GM12878 (cell line): ENCODE data around the gene LGI1. TPM values are rescaled to one million over a fixed set of nuclear protein-coding genes. Genes with fewer than 3 reads are reported as not detected.
A peak's percentile ranks its signal among the peaks of the same experiment; 100 is the strongest.

Source experiments
- ATAC-seq: fragments of 200-7000 bp; cut with Tn5 transposase; 3 replicates; pipeline ENCODE4 v1.9.1; 2020; ENCODE audit warnings: mild to moderate bottlenecking, moderate library complexity
- BruUV-seq: library from RNA; stranded (reverse); fragments of 400-500 nt; replicated peaks from 2 replicates; lab custom pipeline; 2021; lab: Mats Ljungman, UMichigan
- CTCF ChIA-PET: fragments of 300-600 bp; sonication (Branson Sonifier 250); formaldehyde crosslinking; extraction: SDS; loops from one replicate; lab custom pipeline; 2021; ENCODE audit warnings: inconsistent platforms; lab: Yijun Ruan, JAX
- POLR2A ChIA-PET: fragments of 350-600 bp; formaldehyde crosslinking; extraction: SDS; loops from one replicate; lab custom pipeline; 2021; ENCODE audit warnings: inconsistent platforms; lab: Charles Lee
- RAD21 ChIA-PET: fragments of 300-600 bp; sonication (Branson Sonifier 250); formaldehyde crosslinking; loops from one replicate; lab custom pipeline; 2023; ENCODE audit warnings: antibody characterized with exemption; ENCODE audit not compliant: unreplicated experiment; lab: Charles Lee
- SMC1A ChIA-PET: fragments of 300-600 bp; sonication (Branson Sonifier 250); formaldehyde crosslinking; loops from one replicate; lab custom pipeline; 2023; ENCODE audit not compliant: unreplicated experiment, uncharacterized antibody; lab: Charles Lee
- DNase-seq: peaks from one replicate; pipeline ENCODE4 v3.0.0-alpha.2; 2011; ENCODE audit warnings: low read depth, low spot score
- FAIRE-seq: peaks from 3 replicates; lab custom pipeline; 2011; peaks lifted over from hg19 to GRCh38; lab: Jason Lieb, UNC
- H2AFZ ChIP-seq: 2 replicates; pipeline ENCODE4 v1.6.0; 2011; ENCODE audit warnings: low read depth, low read length, control low read depth; ENCODE audit not compliant: control insufficient read depth
- H3K27ac ChIP-seq: 2 replicates; pipeline ENCODE4 v1.5.1; 2011; ENCODE audit warnings: control low read depth; ENCODE audit not compliant: control insufficient read depth, insufficient read depth
- H3K27me3 ChIP-seq, 2 experiments: replicated peaks in 1 of 2; 2 replicates each; pipeline versions ENCODE4 v1.6.0 to v1.6.1; 2011; ENCODE audit warnings: low read length in 1 of 2; ENCODE audit not compliant: control insufficient read depth in 2 of 2, insufficient read depth in 2 of 2
- H3K36me3 ChIP-seq, 2 experiments: 2 replicates each; pipeline ENCODE4 v1.5.1; 2011; ENCODE audit warnings: low read length in 1 of 2; ENCODE audit not compliant: control insufficient read depth in 2 of 2, insufficient read depth in 2 of 2
- H3K4me1 ChIP-seq: 2 replicates; pipeline ENCODE4 v1.6.1; 2011; ENCODE audit warnings: mild to moderate bottlenecking, low read length, moderate library complexity, mixed read lengths; ENCODE audit not compliant: control insufficient read depth, insufficient read depth
- H3K4me2 ChIP-seq: 2 replicates; pipeline ENCODE4 v1.6.0; 2011; ENCODE audit warnings: control low read depth; ENCODE audit not compliant: control insufficient read depth, insufficient read depth
- H3K4me3 ChIP-seq: fragments of 200-600 bp; sonication (generic); 2 replicates; pipeline ENCODE4 v1.5.1; 2016
- H3K79me2 ChIP-seq: 2 replicates; pipeline ENCODE4 v1.6.0; 2011; ENCODE audit warnings: low read length; ENCODE audit not compliant: control insufficient read depth, insufficient read depth
- H3K9ac ChIP-seq: 2 replicates; pipeline ENCODE4 v1.8.0; 2011; ENCODE audit warnings: low read length, control low read depth, mixed read lengths; ENCODE audit not compliant: control insufficient read depth, insufficient read depth
- H3K9me3 ChIP-seq: replicated peaks from 3 replicates; pipeline ENCODE4 v1.5.1; 2011; ENCODE audit warnings: mild to moderate bottlenecking, low read length; ENCODE audit not compliant: control insufficient read depth, insufficient read depth
- H4K20me1 ChIP-seq: 2 replicates; pipeline ENCODE4 v1.6.0; 2011; ENCODE audit not compliant: control insufficient read depth, insufficient read depth
- ASH2L ChIP-seq: fragments of 300-600, 200-600 bp; sonication (generic); IDR thresholded peaks from 2 replicates; pipeline ENCODE4 v1.6.1; 2017; ENCODE audit warnings: low read depth, mild to moderate bottlenecking, borderline replicate concordance
- EED ChIP-seq: sonication (generic); IDR thresholded peaks from 2 replicates; pipeline ENCODE4 v1.6.1; 2016; ENCODE audit warnings: antibody characterized with exemption, low read depth
- EZH2 ChIP-seq: IDR thresholded peaks from 2 replicates; pipeline ENCODE4 v1.6.1; 2012; ENCODE audit warnings: low read depth, mild to moderate bottlenecking, control low read depth, inconsistent platforms, low read length, borderline replicate concordance; ENCODE audit not compliant: control insufficient read depth
- KLF5 ChIP-seq: fragments of 450-650 bp; IDR thresholded peaks from 2 replicates; pipeline ENCODE4 v1.6.1; 2014; ENCODE audit warnings: mild to moderate bottlenecking; ENCODE audit not compliant: partially characterized antibody
- MXI1 ChIP-seq: fragments of 150-350 bp; IDR thresholded peaks from 2 replicates; pipeline ENCODE4 v1.6.1; 2011; ENCODE audit warnings: low read depth, mild to moderate bottlenecking, inconsistent platforms, low read length, improper control_type of control experiment
- NFIC ChIP-seq: IDR thresholded peaks from 2 replicates; pipeline ENCODE4 v1.6.1; 2012; ENCODE audit warnings: low read depth, mild to moderate bottlenecking, inconsistent platforms, low read length, moderate library complexity
- NFYA ChIP-seq: IDR thresholded peaks from 2 replicates; pipeline ENCODE4 v1.6.1; 2011; ENCODE audit warnings: low read depth, mild to moderate bottlenecking, low read length, improper control_type of control experiment, borderline replicate concordance
- NFYB ChIP-seq: IDR thresholded peaks from 2 replicates; pipeline ENCODE4 v1.6.1; 2011; ENCODE audit warnings: low read depth, mild to moderate bottlenecking, low read length, improper control_type of control experiment, moderate library complexity; ENCODE audit not compliant: insufficient read depth
- RFX5 ChIP-seq: IDR thresholded peaks from 2 replicates; pipeline ENCODE4 v1.6.1; 2011; ENCODE audit warnings: low read depth, low read length, improper control_type of control experiment
- SREBF2 ChIP-seq: IDR thresholded peaks from 2 replicates; pipeline ENCODE4 v1.6.1; 2012; ENCODE audit warnings: mild to moderate bottlenecking, low read length
- SRF ChIP-seq, 2 experiments: IDR thresholded peaks; 2 replicates each; pipeline ENCODE4 v1.6.1; 2011; ENCODE audit warnings: low read depth in 2 of 2, low read length in 2 of 2, mild to moderate bottlenecking in 1 of 2, moderate library complexity in 1 of 2
- WRNIP1 ChIP-seq: IDR thresholded peaks from 2 replicates; pipeline ENCODE4 v1.6.1; 2011; ENCODE audit warnings: low read depth, low read length, improper control_type of control experiment, borderline replicate concordance
- ZNF217 ChIP-seq: fragments of 450-650 bp; IDR thresholded peaks from 2 replicates; pipeline ENCODE4 v1.6.1; 2017; ENCODE audit warnings: antibody characterized with exemption, mild to moderate bottlenecking
- WGBS: methylation state at CpG from one replicate; pipeline ENCODE4 v1.1.6; 2016; ENCODE audit warnings: low lambda C conversion rate; ENCODE audit not compliant: insufficient replicate concordance, insufficient coverage; ENCODE audit errors: missing lambda C conversion rate; 5-methylcytosine and 5-hydroxymethylcytosine counted together
- in situ Hi-C: fragments of 300-500 bp; cut with MboI; formaldehyde crosslinking; loops from 9 replicates; pipeline ENCODE4 v1.14.3; 2018; ENCODE audit warnings: mixed read lengths
- intact Hi-C: fragments of 100-400 bp; cut with micrococcal nuclease; formaldehyde crosslinking; loops from one replicate; pipeline ENCODE4 v1.14.2; 2022; ENCODE audit not compliant: unreplicated experiment
- polyA plus RNA-seq, 11 experiments: library from polyadenylated mRNA; depleted of rRNA in 4 of 11; unstranded in 6 of 11; stranded (reverse) in 5 of 11; fragments of >200 nt; fragmentation: Nextera tagmentation in 4 of 11; fragmentation: Illumina TruSeq in 1 of 11; extraction: Ambion mirVana in 4 of 11; extraction: Trizol in 1 of 11; gene quantifications; 1 replicate in 1 of 11; 2 replicates in 10 of 11; pipeline versions ENCODE4 v1.2.1 to v1.2.3, GENCODE V29; 2011 to 2016; ENCODE audit warnings: inconsistent platforms in 2 of 11, missing spikeins in 2 of 11, low read depth in 1 of 11
- total RNA-seq, 4 experiments: library from RNA; depleted of rRNA in 3 of 4; stranded (reverse); fragments of >200 nt in 3 of 4; fragmentation: Illumina TruSeq in 1 of 4; extraction: Trizol in 1 of 4; gene quantifications; 2 replicates each; pipeline versions ENCODE4 v1.2.1 to v1.2.3, GENCODE V29; 2013 to 2021
- TF ChIP-seq, protein P1 (sequence below): fragments of 450-650 bp; IDR thresholded peaks from 2 replicates; pipeline ENCODE4 v1.6.1; 2016; ENCODE audit warnings: mild to moderate bottlenecking
- TF ChIP-seq, protein P2 (sequence below): IDR thresholded peaks from 2 replicates; pipeline ENCODE4 v1.6.1; 2012; ENCODE audit warnings: low read depth, low read length, improper control_type of control experiment
- TF ChIP-seq, protein P3 (sequence below), 3 experiments: IDR thresholded peaks in 2 of 3; conservative IDR thresholded peaks in 1 of 3; 2 replicates each; pipeline ENCODE4 v1.5.1; 2011; ENCODE audit warnings: low read depth in 3 of 3, low read length in 3 of 3, mild to moderate bottlenecking in 3 of 3, control low read depth in 2 of 3, moderate library complexity in 2 of 3, inconsistent platforms in 1 of 3, mixed read lengths in 1 of 3; ENCODE audit not compliant: control insufficient read depth in 2 of 3, insufficient read depth in 1 of 3; ENCODE audit errors: extremely low read depth in 1 of 3
- TF ChIP-seq, protein P4 (sequence below): fragments of 450-650 bp; IDR thresholded peaks from 2 replicates; pipeline ENCODE4 v1.6.1; 2017; ENCODE audit warnings: borderline replicate concordance

LGI1 gene
- total and polyA plus RNA-seq, 10 of the 15 experiments (the other 5 are each of a cell fraction or from before 2014, with no cell fraction given) = not detected

DNA sequence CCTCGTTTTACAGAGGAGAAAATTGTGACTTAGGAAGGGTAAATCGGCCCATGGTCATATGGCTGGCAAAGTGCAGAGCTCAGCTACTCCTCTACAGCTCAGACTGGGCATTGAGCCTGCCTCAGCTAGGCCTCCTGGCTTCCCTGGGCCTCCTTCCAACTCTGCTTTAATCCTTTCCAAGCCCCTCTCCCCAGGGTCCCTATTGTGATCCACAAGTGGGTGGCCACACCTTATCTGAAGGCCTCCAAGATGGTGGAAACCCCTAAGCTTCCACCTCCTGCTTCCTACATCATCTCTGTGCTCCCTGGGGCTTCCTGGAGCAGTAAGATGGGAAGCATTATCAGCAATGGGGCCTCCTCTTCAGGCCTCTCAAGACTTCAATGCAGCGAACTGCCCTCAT, 3.0 kb upstream of the LGI1 start (continued):
- TF ChIP-seq, protein P1, sequence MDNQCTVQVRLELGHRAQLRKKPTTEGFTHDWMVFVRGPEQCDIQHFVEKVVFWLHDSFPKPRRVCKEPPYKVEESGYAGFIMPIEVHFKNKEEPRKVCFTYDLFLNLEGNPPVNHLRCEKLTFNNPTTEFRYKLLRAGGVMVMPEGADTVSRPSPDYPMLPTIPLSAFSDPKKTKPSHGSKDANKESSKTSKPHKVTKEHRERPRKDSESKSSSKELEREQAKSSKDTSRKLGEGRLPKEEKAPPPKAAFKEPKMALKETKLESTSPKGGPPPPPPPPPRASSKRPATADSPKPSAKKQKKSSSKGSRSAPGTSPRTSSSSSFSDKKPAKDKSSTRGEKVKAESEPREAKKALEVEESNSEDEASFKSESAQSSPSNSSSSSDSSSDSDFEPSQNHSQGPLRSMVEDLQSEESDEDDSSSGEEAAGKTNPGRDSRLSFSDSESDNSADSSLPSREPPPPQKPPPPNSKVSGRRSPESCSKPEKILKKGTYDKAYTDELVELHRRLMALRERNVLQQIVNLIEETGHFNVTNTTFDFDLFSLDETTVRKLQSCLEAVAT = no peak
- TF ChIP-seq, protein P2, sequence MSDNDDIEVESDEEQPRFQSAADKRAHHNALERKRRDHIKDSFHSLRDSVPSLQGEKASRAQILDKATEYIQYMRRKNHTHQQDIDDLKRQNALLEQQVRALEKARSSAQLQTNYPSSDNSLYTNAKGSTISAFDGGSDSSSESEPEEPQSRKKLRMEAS = no peak
- no peak for TF ChIP-seq RFX5
- no peak for TF ChIP-seq EED
- TF ChIP-seq EZH2 = no peak
- TF ChIP-seq WRNIP1 = no peak
- TF ChIP-seq KLF5 = no peak
- no peak for TF ChIP-seq NFIC
- TF ChIP-seq SREBF2 = no peak

DNA sequence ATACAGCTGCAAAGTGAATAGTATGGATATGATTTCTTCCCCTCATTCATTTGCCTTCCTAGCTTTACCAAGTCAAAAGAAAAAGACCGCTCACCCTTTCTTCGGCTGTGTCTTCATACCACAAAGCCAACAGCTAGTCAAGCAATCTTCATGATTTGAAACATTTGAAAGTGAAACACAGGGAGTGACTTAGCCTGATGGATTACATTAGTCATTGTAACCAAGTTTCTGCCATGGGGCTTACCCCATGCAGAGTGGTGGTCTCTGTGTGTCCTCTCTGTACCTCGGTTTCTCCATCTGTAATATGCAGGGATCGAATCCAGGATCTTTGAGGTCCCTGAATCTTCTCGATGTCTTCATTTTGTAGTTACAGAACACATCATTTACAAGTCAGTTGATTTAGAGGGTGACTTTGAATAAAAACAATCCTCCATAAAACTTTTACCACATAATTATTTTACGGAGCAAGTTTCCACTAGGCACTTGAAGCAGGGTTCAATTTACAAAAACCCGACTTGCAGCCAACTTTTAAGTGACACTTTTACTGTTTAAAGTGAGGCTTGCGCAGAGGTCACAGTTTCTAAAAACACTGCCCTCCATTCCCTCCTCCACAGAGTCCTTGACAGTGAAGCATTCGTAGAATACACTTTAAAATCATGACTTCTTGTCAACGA, 2.2 kb upstream of the LGI1 start:
- BruUV-seq = no TSS peak
- H3K4me3 ChIP-seq = no peak overlapping the region
- no peak overlapping the region for H3K4me2 ChIP-seq
- TF ChIP-seq EED (no peak), SRF (IDR thresholded peaks at IDR 0.05; ENCODE audit: low read depth in 2 of 2, low read length in 2 of 2) (no peak), NFYB (no peak), ZNF217 (no peak), NFYA (no peak), MXI1 (no peak), ASH2L (no peak)
- TF ChIP-seq, protein P2 = no peak
- TF ChIP-seq, protein P3, sequence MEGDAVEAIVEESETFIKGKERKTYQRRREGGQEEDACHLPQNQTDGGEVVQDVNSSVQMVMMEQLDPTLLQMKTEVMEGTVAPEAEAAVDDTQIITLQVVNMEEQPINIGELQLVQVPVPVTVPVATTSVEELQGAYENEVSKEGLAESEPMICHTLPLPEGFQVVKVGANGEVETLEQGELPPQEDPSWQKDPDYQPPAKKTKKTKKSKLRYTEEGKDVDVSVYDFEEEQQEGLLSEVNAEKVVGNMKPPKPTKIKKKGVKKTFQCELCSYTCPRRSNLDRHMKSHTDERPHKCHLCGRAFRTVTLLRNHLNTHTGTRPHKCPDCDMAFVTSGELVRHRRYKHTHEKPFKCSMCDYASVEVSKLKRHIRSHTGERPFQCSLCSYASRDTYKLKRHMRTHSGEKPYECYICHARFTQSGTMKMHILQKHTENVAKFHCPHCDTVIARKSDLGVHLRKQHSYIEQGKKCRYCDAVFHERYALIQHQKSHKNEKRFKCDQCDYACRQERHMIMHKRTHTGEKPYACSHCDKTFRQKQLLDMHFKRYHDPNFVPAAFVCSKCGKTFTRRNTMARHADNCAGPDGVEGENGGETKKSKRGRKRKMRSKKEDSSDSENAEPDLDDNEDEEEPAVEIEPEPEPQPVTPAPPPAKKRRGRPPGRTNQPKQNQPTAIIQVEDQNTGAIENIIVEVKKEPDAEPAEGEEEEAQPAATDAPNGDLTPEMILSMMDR (IDR thresholded peaks at IDR 0.05 in 2 of 3, conservative IDR thresholded peaks at IDR 0.05 in 1 of 3; ENCODE audit: control insufficient read depth in 2 of 3, extremely low read depth in 1 of 3, insufficient read depth in 1 of 3, low read depth in 3 of 3, low read length in 3 of 3) = no peak
- TF ChIP-seq, protein P4, sequence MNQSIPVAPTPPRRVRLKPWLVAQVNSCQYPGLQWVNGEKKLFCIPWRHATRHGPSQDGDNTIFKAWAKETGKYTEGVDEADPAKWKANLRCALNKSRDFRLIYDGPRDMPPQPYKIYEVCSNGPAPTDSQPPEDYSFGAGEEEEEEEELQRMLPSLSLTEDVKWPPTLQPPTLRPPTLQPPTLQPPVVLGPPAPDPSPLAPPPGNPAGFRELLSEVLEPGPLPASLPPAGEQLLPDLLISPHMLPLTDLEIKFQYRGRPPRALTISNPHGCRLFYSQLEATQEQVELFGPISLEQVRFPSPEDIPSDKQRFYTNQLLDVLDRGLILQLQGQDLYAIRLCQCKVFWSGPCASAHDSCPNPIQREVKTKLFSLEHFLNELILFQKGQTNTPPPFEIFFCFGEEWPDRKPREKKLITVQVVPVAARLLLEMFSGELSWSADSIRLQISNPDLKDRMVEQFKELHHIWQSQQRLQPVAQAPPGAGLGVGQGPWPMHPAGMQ = no peak
- ChIA-PET RAD21 (no interaction called here), SMC1A (no interaction called here), POLR2A (interaction anchor here (0.5 kb wide), 1 partner anchor 244 kb away, joined by 3 read pairs; no protein-coding TSS in a partner anchor), CTCF (interaction anchor here (1.3 kb wide), 1 partner anchor 10 kb away, joined by 4 read pairs; no protein-coding TSS in a partner anchor)
- H3K79me2 ChIP-seq = no peaks in the 10 kb centered on the region
- no peak overlapping the region for H3K27ac ChIP-seq
- H3K9ac ChIP-seq = no peak overlapping the region
- WGBS = 24% methylated on average over 10 of the region's 10 CpGs
- H4K20me1 ChIP-seq = no peaks in the 10 kb centered on the region
- H3K4me1 ChIP-seq = no peaks in the 10 kb centered on the region
- intact Hi-C loops = loop anchor here (5.0 kb wide), 1 partner anchor 53 kb away; the partner anchor contains the start of gene FRA10AC1
- peak; percentile 49; the same call in 2 of the 3 replicates for ATAC-seq
- H2AFZ ChIP-seq = no peak overlapping the region
- FAIRE-seq = no peak
- H3K36me3 ChIP-seq = no peaks in the 10 kb centered on the region
- H3K27me3 ChIP-seq = peaks cover 0 to 8% of the 10 kb centered on the region in 2 experiments; a peak in 2 of 4 replicates
- H3K9me3 ChIP-seq = no peaks in the 10 kb centered on the region; the same call in 2 of the 3 replicates
- no peak for DNase-seq
- in situ Hi-C loops = no loop called here
